GM19324 (cell line): ENCODE measurements around the gene CXADR.

Experiments used
- ATAC-seq: cut with Tn5 transposase; IDR thresholded peaks from one replicate; pipeline ENCODE4 v1.9.1; 2021; ENCODE audit warnings: mild to moderate bottlenecking, moderate library complexity; ENCODE audit not compliant: unreplicated experiment, low FRiP score

The CXADR gene

DNA sequence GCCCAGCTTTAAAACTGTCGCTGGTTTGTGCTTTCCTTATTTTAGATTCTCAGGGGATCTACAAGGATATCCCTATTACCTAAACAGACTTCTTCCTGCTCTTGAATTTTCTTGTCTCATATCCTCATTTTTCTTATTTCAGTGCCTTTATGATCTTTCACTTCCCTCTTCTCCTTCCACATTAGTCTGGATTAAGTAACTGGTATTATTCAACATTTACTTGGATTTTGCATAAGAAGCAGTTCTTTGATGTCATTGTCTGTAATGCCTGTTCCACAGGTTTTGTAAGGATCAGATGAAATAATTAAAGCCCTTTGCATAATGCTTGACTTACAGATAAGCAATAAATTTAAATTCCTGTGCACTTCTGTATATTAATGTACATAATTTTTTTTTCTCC, 26.5 kb downstream of the CXADR start:
- no peak for ATAC-seq

GRCh38 chr21:17539743-17540341, 27.0 kb downstream of the CXADR start:
- no peak for ATAC-seq

DNA sequence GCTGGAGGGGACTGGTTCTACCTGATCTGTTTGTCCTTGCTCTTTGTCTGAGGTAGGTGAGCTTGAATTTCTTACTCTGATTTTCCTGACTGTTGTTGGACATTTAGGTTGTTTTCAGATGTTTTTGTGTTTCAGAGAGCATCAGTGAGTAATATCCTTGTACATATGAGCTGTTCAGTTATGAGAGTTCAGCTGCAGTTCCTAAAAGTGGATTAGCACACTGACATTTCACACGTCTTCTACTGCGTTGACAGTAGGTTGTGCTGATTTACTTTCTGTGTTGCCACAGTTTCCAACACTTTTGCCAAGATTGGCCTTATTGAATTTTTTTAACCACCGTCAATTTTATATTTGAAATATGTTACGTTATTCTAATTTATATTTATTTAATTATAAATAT, 27.7 kb downstream of the CXADR start:
- ATAC-seq, result no peak

DNA sequence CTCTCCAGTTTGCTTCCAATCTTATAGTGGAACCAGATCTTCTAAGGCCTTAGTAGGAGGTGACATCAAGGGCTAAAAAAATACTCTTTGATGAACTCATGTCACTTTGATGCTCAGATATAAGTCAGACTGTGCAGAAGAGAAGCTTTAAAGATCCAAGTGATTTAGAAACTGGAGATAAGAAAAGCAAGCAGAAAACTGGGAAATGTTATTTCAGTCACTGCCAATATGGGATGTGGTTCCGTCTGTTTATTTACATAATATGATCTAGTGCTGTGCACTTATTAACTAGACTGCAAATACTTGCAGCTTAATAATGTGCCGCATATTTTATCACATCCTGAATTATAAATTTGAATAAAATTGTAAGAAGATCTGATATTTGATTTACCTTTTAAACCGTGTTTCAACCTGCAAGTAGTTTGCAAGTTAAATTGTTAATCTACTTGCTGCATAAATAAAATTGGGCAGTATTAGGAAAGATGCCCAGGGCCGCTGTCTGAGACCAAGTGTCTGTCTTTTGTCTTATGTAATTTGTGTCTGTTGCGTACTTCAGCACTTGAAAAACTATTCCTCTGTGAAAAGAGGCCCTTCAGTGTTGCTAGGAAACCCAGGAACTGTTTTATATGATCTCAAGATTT, 29.6 kb downstream of the CXADR start:
- no peak for ATAC-seq

DNA sequence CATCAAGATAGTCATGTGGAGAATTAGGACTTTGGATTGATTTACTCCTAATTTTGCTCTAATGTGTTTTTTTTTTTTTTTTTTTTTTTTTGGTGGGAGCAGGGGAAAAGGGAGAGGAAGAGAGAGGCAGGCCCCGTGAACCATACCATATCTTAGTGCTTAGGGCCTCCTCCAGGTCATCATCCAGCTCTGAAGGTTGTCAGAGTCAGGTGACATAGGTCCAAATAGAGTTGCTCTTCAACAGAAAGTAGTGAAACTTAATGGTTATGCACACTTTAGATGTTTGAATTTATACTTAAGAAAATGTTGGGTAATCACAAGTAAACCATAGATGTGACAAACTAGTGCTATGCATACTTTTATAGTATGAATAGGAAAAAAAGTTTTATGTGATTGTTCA, 32.2 kb downstream of the CXADR start:
- no peak for ATAC-seq

GRCh38 chr21:17548262-17548661, 35.4 kb downstream of the CXADR start:
- ATAC-seq, result no peak

DNA sequence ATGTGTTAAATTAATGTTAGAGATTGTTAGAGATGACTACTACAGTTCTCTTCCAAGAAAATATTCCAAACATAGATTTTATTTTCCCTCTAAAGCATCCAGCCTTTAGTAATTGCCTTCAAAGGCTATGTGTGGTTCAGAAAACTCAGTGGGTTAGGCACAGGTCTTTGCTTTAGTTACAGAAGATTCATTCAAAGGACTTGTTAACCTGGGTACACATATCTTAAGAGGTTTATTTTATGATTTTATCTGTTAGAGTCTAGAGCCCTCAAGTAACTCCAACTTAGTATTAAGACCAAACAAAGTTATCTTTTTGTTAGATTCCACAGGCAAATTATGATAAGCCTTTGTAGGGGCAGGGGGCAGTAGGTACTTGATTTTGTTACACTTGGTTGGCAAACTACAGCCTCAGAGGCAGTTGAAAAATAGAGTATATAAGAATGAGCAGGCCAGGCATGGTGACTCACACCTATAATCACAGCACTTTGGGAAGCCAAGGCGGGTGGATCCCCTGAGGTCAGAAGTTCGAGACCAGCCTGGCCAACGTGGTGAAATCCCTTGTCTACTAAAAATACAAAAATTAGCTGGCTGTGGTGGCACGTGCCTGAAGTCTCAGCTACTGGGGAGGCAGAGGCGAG, 37.9 kb downstream of the CXADR start:
- ATAC-seq, result no peak

- ATAC-seq, result no peak
Observed at GRCh38 chr21:17552410-17552809, 39.6 kb downstream of the CXADR start.

DNA sequence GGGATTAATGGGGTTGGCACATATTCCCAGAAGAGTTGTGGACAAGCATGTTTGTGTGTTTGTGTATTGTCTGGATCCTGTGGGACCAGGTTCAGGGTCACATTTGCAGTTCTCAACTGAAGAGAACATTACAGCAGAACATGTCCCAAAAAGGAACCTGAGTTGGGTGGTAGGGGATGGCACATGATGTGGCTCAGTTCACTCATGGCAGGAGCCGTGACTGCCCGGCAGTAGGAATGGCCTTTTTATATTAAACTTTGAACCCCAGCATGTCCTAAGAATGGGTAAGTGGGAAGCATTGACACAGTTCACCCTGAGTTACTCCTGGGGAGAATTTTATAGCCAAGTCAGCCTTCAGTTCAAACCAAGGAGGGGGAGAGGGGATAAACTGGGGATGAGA, 41.3 kb downstream of the CXADR start:
- ATAC-seq, result no peak

DNA sequence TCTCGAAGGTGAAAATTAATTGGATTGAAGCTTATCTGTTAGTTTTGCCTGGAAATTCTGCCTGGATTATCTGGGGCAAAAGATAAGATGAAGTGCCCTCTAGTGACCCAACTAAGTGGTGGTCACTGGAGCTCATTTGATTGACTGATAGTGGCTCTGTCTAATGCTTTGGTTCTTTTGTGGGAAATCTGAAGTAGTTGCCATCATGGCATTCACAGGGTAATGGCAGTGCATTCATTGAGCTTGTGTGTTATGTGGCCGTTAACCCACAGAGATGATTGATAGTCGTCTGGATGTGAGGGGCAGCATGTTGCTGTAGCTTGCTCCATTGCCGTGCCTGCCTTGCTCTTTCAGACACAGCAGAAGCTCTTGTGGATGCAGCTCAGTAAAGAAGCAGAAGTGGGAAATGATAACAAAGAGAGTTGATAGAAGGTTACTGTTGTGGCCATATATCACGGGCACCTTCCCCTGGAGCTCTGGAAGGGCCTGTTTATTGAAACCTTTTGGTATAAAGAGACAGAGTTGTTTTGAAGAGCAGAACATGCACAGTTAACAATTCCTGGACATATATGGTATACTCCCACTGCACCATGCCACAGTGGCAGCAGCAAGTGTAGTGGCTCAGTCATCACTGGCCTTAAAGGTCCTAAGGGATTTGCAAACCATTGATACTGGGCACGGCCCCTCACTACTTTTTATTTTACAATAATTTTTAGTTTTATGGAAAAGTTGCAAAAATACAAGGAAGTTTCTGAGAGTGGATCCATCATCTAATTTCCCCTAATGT, 42.0 kb downstream of the CXADR start:
- ATAC-seq, result no peak

- no peak for ATAC-seq
Observed at GRCh38 chr21:17560377-17561025, 47.7 kb downstream of the CXADR start.

DNA sequence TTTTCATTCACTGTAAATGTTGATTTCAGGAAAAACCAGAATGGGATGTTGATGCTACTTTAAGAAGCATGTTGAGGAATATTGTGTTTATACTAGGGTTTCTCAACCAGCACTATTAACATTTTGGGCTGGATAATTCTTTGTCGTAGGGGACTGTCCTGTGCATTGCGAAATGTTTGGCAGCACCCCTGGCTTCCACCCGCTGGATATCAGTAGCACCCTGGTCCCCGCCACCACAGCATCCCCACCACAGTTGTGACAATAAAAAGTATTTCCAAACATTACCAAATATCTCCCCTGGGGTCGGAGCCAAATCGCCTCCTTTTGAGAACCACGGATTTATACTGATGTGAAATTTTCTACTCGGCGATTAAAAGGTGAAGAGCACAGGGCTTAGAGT, 57.9 kb downstream of the CXADR start:
- ATAC-seq, result no peak

- ATAC-seq, result no peak
Observed at GRCh38 chr21:17572431-17572830, 59.6 kb downstream of the CXADR start.

DNA sequence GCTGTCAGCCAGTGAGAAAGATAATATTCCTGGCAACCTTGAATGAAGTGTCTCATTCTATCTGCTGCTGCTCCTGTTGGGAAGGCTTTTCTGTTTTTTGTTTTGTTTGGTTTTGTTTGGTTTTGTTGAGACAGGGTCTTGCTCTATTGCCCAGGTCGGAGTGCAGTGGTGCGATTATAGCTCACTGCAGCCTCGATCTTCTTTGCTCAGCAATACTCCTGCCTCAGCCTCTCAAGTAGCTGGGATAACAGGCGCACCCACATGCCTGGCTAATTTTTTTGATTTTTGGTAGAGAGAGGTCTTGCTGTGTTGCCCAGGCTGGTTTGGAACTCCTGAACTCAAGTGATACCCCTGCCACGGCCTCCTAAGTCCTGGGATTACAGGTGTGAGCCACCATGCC, 62.2 kb downstream of the CXADR start:
- ATAC-seq, result no peak

GRCh38 chr21:17576080-17576835, 63.4 kb downstream of the CXADR start:
- no peak for ATAC-seq

DNA sequence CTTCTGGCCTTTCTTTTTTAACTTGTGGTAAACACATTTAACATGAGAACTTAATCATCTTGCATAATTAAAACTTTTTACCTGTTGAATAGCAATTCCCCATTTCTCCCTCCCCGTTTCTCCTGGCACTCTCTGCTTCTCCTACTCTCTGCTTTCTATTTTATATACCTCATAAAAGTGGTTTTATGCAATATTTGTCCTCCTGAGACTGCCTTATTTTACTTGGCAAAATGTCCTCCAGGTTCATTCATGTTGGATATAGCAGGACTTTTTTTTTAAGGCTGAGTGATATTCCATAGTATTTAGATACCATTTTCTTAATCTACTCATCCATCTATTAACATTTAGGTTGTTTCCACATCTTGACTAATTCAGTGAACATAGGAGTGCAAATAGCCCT, 64.9 kb downstream of the CXADR start:
- ATAC-seq, result no peak

GRCh38 chr21:17578162-17578561, 65.3 kb downstream of the CXADR start:
- ATAC-seq, result no peak

- ATAC-seq, result no peak
Observed at GRCh38 chr21:17578876-17579275, 66.0 kb downstream of the CXADR start.

GRCh38 chr21:17580319-17580718, 67.5 kb downstream of the CXADR start:
- ATAC-seq, result no peak

- ATAC-seq, result no peak
Observed at GRCh38 chr21:17583898-17584297, 71.1 kb downstream of the CXADR start.
